GM19025 (cell line): ENCODE results near the gene FAM90A1.
"Not testable (repeated sequence)": the region's sequence is repeated elsewhere in the genome, so short reads cannot be mapped to it uniquely, and the experiment has no call there.

Experiments used
- ATAC-seq: cut with Tn5 transposase; IDR thresholded peaks from one replicate; pipeline ENCODE4 v1.9.1; 2021; ENCODE audit warnings: mild to moderate bottlenecking, low read depth, moderate library complexity; ENCODE audit not compliant: unreplicated experiment

FAM90A1 gene

GRCh38 chr12:8234746-8235145, 7.3 kb upstream of the FAM90A1 start:
- not testable (repeated sequence) for ATAC-seq

GRCh38 chr12:8233935-8234495, 6.6 kb upstream of the FAM90A1 start:
- not testable (repeated sequence) for ATAC-seq

- ATAC-seq: not testable (repeated sequence)
Observed at GRCh38 chr12:8233300-8233855, 6.0 kb upstream of the FAM90A1 start.

GRCh38 chr12:8231666-8232608, 4.5 kb upstream of the FAM90A1 start:
- not testable (repeated sequence) for ATAC-seq

- not testable (repeated sequence) for ATAC-seq
Observed at GRCh38 chr12:8231049-8231448, 3.6 kb upstream of the FAM90A1 start.

- not testable (repeated sequence) for ATAC-seq
Observed at GRCh38 chr12:8229486-8229885, 2.1 kb upstream of the FAM90A1 start.

GRCh38 chr12:8228607-8229006, 1.2 kb upstream of the FAM90A1 start:
- not testable (repeated sequence) for ATAC-seq

GRCh38 chr12:8227732-8228077, 287 bp upstream of the FAM90A1 start:
- not testable (repeated sequence) for ATAC-seq

- no peak for ATAC-seq
Observed at GRCh38 chr12:8226355-8226754, 1.1 kb downstream of the FAM90A1 start.

- not testable (repeated sequence) for ATAC-seq
Observed at GRCh38 chr12:8224782-8225181, 2.6 kb downstream of the FAM90A1 start.

- not testable (repeated sequence) for ATAC-seq
Observed at GRCh38 chr12:8223646-8224045, 3.8 kb downstream of the FAM90A1 start.

GRCh38 chr12:8222303-8222702, 5.1 kb downstream of the FAM90A1 start:
- ATAC-seq: not testable (repeated sequence)

- not testable (repeated sequence) for ATAC-seq
Observed at GRCh38 chr12:8221844-8222243, 5.6 kb downstream of the FAM90A1 start.

- not testable (repeated sequence) for ATAC-seq
Observed at GRCh38 chr12:8221375-8221774, 6.0 kb downstream of the FAM90A1 start.

- ATAC-seq: not testable (repeated sequence)
Observed at GRCh38 chr12:8218711-8219382, 8.6 kb downstream of the FAM90A1 start.

GRCh38 chr12:8197685-8198308, 29.6 kb downstream of the FAM90A1 start:
- ATAC-seq: not testable (repeated sequence)

- ATAC-seq: not testable (repeated sequence)
Observed at GRCh38 chr12:8188088-8188487, 39.3 kb downstream of the FAM90A1 start.

GRCh38 chr12:8184206-8184605, 43.2 kb downstream of the FAM90A1 start:
- ATAC-seq: not testable (repeated sequence)

GRCh38 chr12:8183346-8183745, 44.1 kb downstream of the FAM90A1 start:
- ATAC-seq: not testable (repeated sequence)

- not testable (repeated sequence) for ATAC-seq
Observed at GRCh38 chr12:8182923-8183322, 44.5 kb downstream of the FAM90A1 start.
